HepG2 (cell line): Measurements from ENCODE around the gene SEC16A. TPM values are rescaled to one million over a fixed set of nuclear protein-coding genes. Genes with fewer than 3 reads are reported as not detected.
A peak's percentile ranks its signal among the peaks of the same experiment; 100 is the strongest.

Source experiments
- CBX5 ChIP-seq: sonication (generic); formaldehyde crosslinking; IDR thresholded peaks from 2 replicates; pipeline ENCODE4 v1.4.0; 2020; ENCODE audit warnings: missing genetic modification reagents, borderline replicate concordance
- CEBPG ChIP-seq: IDR thresholded peaks from 2 replicates; pipeline ENCODE4 v1.6.1; 2016
- MATR3 ChIP-seq: sonication (generic); formaldehyde crosslinking; IDR thresholded peaks from 2 replicates; pipeline ENCODE4 v1.4.0; 2020; ENCODE audit warnings: missing genetic modification reagents
- PAF1 ChIP-seq: IDR thresholded peaks from 2 replicates; pipeline ENCODE4 v1.6.1; 2016; ENCODE audit warnings: missing genetic modification reagents, missing compliant biosample characterization
- SPEN ChIP-seq: sonication (generic); formaldehyde crosslinking; IDR thresholded peaks from 2 replicates; pipeline ENCODE4 v1.5.1; 2020; ENCODE audit warnings: low read depth, mild to moderate bottlenecking, missing genetic modification reagents
- UBTF ChIP-seq: sonication (generic); formaldehyde crosslinking; IDR thresholded peaks from 2 replicates; pipeline ENCODE4 v1.4.0; 2020; ENCODE audit warnings: mild to moderate bottlenecking, missing genetic modification reagents
- YEATS4 ChIP-seq: sonication (generic); formaldehyde crosslinking; IDR thresholded peaks from 2 replicates; pipeline ENCODE4 v1.4.0; 2020; ENCODE audit warnings: missing genetic modification reagents, borderline replicate concordance
- ZFP41 ChIP-seq: sonication (generic); formaldehyde crosslinking; IDR thresholded peaks from 2 replicates; pipeline ENCODE4 v1.4.0; 2020; ENCODE audit warnings: mild to moderate bottlenecking, missing genetic modification reagents, borderline replicate concordance
- ZHX2 ChIP-seq, 2 experiments: sonication (generic) in 1 of 2; formaldehyde crosslinking in 1 of 2; IDR thresholded peaks; 2 replicates each; pipeline versions ENCODE4 v1.6.1 to v1.9.0; 2014 to 2022; ENCODE audit warnings: antibody characterized with exemption in 1 of 2, borderline replicate concordance in 1 of 2, inconsistent platforms in 1 of 2, low read depth in 1 of 2, missing genetic modification reagents in 1 of 2
- ZNF331 ChIP-seq: sonication (generic); formaldehyde crosslinking; IDR thresholded peaks from 2 replicates; pipeline ENCODE4 v1.4.0; 2020; ENCODE audit warnings: missing genetic modification reagents
- ZNF382 ChIP-seq: sonication (generic); formaldehyde crosslinking; IDR thresholded peaks from 2 replicates; pipeline ENCODE4 v1.5.0; 2020; ENCODE audit warnings: missing genetic modification reagents, mild to moderate bottlenecking, borderline replicate concordance
- ZNF557 ChIP-seq: sonication (generic); formaldehyde crosslinking; IDR thresholded peaks from 2 replicates; pipeline ENCODE4 v1.4.0; 2020; ENCODE audit warnings: missing genetic modification reagents
- ZNF691 ChIP-seq: sonication (generic); formaldehyde crosslinking; IDR thresholded peaks from 2 replicates; pipeline ENCODE4 v1.4.0; 2020; ENCODE audit warnings: missing genetic modification reagents, low read depth, mild to moderate bottlenecking, borderline replicate concordance
- ZNF83 ChIP-seq: sonication (generic); formaldehyde crosslinking; IDR thresholded peaks from 2 replicates; pipeline ENCODE4 v1.4.0; 2020; ENCODE audit warnings: missing genetic modification reagents, mild to moderate bottlenecking, borderline replicate concordance
- polyA plus RNA-seq, 8 experiments: library from polyadenylated mRNA; depleted of rRNA in 3 of 8; stranded (reverse) in 7 of 8; unstranded in 1 of 8; fragments of >200 nt; fragmentation: Illumina TruSeq in 4 of 8; extraction: Trizol in 4 of 8; gene quantifications; 2 replicates each; pipeline versions ENCODE4 v1.2.1 to v1.2.3, GENCODE V29; 2011 to 2016; ENCODE audit warnings: low read depth in 4 of 8, missing spikeins in 1 of 8, mixed read lengths in 1 of 8; ENCODE audit not compliant: insufficient read depth in 1 of 8
- total RNA-seq, 5 experiments: library from RNA; depleted of rRNA; stranded (reverse); fragments of >200 nt; fragmentation: Illumina TruSeq; extraction: Trizol; gene quantifications; 2 replicates each; pipeline ENCODE4 v1.2.3, GENCODE V29; 2016; ENCODE audit warnings: low read depth in 1 of 5
- TF ChIP-seq, protein P1 (sequence below): sonication (generic); formaldehyde crosslinking; IDR thresholded peaks from 2 replicates; pipeline ENCODE4 v1.4.0; 2020; ENCODE audit warnings: missing genetic modification reagents, borderline replicate concordance
- TF ChIP-seq, protein P2 (sequence below): sonication (generic); formaldehyde crosslinking; IDR thresholded peaks from 2 replicates; pipeline ENCODE4 v1.5.1; 2020; ENCODE audit warnings: missing genetic modification reagents, mild to moderate bottlenecking, borderline replicate concordance

Gene SEC16A
- total and polyA plus RNA-seq, 2 of the 13 experiments (the other 11 are each of a cell fraction or from before 2014, with no cell fraction given), result 15.9 to 18.9 TPM

GRCh38 chr9:136441681-136442245, 41.1 kb downstream of the SEC16A start (continued):
- no peak for TF ChIP-seq ZHX2 (IDR thresholded peaks at IDR 0.05; ENCODE audit: low read depth)
- no peak for TF ChIP-seq ZHX2 (CRISPR knock-in tag; IDR thresholded peaks at IDR 0.05; ENCODE audit: borderline replicate concordance)
- no peak for TF ChIP-seq MATR3 (CRISPR knock-in tag)
- TF ChIP-seq SPEN (CRISPR knock-in tag), result peak; percentile 67; the same call in 1 of the 2 replicates
- no peak for TF ChIP-seq YEATS4
- no peak for TF ChIP-seq ZNF83 (CRISPR knock-in tag)
- TF ChIP-seq UBTF, result peak; percentile 74
- TF ChIP-seq ZFP41 (CRISPR knock-in tag), result no peak
- TF ChIP-seq, protein P1, sequence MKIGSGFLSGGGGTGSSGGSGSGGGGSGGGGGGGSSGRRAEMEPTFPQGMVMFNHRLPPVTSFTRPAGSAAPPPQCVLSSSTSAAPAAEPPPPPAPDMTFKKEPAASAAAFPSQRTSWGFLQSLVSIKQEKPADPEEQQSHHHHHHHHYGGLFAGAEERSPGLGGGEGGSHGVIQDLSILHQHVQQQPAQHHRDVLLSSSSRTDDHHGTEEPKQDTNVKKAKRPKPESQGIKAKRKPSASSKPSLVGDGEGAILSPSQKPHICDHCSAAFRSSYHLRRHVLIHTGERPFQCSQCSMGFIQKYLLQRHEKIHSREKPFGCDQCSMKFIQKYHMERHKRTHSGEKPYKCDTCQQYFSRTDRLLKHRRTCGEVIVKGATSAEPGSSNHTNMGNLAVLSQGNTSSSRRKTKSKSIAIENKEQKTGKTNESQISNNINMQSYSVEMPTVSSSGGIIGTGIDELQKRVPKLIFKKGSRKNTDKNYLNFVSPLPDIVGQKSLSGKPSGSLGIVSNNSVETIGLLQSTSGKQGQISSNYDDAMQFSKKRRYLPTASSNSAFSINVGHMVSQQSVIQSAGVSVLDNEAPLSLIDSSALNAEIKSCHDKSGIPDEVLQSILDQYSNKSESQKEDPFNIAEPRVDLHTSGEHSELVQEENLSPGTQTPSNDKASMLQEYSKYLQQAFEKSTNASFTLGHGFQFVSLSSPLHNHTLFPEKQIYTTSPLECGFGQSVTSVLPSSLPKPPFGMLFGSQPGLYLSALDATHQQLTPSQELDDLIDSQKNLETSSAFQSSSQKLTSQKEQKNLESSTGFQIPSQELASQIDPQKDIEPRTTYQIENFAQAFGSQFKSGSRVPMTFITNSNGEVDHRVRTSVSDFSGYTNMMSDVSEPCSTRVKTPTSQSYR, result no peak
- no peak for TF ChIP-seq PAF1 (CRISPR knock-in tag)
- TF ChIP-seq ZNF331 (CRISPR knock-in tag), result no peak; the same call in 1 of the 2 replicates
- TF ChIP-seq ZNF691 (CRISPR knock-in tag), result peak; percentile 68; the same call in 1 of the 2 replicates
- TF ChIP-seq, protein P2, sequence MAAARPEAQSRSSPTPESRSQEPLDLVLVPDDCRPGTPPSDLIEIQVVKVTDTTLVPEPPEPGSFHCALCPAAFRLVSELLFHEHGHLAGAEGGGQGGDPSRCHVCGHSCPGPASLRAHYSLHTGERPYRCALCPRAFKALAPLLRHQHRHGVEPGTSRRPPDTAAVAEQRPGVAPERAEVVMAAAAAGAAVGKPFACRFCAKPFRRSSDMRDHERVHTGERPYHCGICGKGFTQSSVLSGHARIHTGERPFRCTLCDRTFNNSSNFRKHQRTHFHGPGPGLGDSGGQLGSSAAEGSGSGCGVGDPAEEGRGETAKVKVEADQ (CRISPR knock-in tag), result no peak
- TF ChIP-seq ZNF382 (CRISPR knock-in tag), result no peak
- 0 out of 2 replicates have a peak, but pooled peaks have one; percentile 6 for TF ChIP-seq CEBPG (CRISPR knock-in tag)
- no peak; the same call in 1 of the 2 replicates for TF ChIP-seq CBX5
- no peak for TF ChIP-seq ZNF557 (CRISPR knock-in tag)
